ENCODE data around the gene ENTREP1. TPM values are rescaled to one million over a fixed set of nuclear protein-coding genes. Genes with fewer than 3 reads are reported as not detected.
A peak's percentile ranks its signal among the peaks of the same experiment; 100 is the strongest.
"Not testable (repeated sequence)": the region's sequence is repeated elsewhere in the genome, so short reads cannot be mapped to it uniquely, and the experiment has no call there.

The ENTREP1 gene, protein sequence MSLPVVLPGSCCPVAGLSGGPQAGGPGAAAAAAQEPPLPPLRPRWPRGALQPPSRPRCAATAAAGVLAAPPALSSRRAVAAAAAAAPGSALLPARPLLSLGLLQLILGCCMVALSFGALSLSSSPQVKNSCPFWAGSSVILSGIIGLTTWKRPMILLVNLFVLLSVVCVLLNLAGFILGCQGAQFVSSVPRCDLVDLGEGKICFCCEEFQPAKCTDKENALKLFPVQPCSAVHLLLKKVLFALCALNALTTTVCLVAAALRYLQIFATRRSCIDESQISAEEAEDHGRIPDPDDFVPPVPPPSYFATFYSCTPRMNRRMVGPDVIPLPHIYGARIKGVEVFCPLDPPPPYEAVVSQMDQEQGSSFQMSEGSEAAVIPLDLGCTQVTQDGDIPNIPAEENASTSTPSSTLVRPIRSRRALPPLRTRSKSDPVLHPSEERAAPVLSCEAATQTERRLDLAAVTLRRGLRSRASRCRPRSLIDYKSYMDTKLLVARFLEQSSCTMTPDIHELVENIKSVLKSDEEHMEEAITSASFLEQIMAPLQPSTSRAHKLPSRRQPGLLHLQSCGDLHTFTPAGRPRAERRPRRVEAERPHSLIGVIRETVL
- 0.09 TPM for polyA plus RNA-seq (2013, experiment 1 of 2; ENCODE audit: insufficient read length)
- 0.12 TPM for polyA plus RNA-seq (2013, experiment 2 of 2; ENCODE audit: insufficient read length)

DNA sequence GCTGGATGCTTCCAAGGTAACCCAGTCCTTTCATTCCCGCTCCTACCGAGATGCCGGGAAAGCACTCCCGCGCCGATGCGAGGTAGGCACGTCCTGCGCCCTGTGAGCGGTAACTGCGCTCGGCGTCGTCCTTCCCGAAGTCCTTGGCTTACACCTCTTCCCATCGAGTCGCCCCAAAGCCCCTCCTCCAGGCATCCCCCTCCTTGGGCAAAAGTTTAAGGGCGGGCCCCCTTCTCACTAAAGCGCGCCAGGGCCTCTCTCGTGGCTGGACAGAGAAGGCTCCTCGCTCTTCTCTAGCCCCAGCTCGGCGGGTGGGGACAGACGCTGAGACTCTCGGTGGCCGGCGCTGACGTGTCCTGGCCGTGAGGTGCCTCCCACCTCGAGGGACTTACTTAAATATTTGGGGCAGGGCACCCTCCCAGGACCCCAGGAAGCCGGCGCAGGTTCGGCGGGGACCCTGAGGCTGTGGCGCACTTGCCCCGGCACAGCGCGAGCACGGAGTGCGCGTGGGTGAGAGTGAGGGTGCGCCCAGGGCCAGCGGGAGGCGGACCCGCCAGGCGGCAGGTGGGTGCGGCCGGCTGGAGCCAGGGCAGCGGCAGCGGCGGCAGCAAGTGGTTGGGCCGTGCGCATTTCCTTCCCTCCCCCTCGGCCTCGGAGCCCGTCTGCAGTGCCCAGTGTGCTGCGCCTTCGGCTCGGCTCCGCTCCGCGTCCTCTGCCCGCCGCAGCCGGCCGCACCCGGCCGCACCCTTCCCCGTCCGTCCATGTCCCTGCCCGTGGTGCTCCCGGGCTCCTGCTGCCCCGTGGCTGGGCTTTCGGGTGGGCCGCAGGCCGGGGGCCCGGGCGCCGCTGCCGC is at the start of gene ENTREP1:
Gene ENTREP1 (plus strand): TSS at position 667 of the 853 bp plus-strand sequence. CDS start 95 bp downstream, at position 762.
- no peak for DNase-seq

GRCh38 chr9:69276775-69277174 is 48.2 kb upstream of the ENTREP1 start:
- DNase-seq: no peak

DNA sequence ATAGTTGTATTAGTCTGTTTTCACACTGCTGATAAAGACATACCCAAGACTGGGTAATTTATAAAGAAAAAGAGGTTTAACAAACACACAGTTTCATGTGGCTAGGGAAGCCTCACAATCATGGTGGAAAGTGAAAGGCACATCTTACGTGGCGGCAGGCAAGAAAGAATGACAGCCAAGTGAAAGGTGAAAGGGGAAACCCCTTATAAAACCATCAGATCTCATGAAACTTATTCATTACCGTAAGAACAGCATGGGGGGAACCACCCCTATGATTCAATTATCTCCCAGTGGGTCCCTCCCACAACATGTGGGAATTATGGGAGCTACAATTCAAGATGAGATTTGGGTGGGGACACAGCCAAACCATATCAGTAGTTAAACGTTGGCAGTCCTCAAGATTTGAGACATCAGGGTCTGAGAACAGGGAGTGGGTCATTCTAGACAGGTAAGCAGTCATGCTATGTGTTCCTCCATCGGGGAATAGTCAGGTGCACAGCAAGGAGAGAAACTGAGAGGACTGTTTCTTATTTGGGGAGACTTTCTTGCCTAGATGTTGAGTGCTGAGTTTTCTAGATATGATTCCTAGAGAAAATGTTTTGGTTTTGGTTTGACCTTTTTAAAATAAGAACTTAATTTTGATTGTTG is 45.8 kb upstream of the ENTREP1 start:
- DNase-seq: no peak

GRCh38 chr9:69279733-69280132 is 45.3 kb upstream of the ENTREP1 start:
- DNase-seq: no peak

DNA sequence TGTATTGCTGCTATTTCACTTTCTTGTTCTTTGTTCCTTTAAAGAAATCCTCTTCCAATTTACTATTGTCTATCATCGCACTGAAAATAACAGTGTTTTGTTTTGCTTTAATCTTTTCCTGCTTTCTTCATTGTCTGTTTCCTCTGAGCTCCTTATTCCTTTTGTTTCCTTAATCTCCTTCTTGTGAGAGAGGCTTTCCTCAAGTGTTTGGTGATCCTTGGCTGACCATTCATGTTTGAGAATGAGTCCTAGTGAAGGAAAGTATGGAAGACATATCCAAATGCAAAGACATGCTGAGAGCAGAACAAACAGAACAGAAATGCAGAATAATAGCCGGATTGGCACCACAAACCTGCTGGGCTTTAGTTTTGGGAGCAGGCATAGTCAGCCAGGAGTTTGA is 42.0 kb upstream of the ENTREP1 start:
- no peak for DNase-seq

DNA sequence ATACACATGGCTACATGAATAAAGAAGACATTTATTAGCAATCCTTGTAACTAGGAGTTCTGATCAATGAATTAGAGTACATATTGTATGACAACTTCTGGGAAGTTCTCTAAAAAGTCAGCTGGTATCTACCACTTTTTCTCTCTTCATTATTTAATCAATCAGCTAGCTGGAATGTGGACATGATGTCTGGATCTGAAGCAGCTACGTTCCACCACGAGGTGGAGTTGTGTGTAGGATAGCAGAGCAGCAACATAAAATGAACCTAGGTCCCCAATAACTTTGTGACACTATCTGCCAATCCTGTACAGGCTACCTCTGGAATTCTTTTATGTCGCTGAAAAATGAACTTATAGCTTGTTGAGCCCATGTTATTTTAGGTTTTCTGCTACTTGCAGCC is 32.9 kb upstream of the ENTREP1 start:
- no peak for DNase-seq

- DNase-seq: no peak
Measured at GRCh38 chr9:69293156-69293555, 31.9 kb upstream of the ENTREP1 start.

DNA sequence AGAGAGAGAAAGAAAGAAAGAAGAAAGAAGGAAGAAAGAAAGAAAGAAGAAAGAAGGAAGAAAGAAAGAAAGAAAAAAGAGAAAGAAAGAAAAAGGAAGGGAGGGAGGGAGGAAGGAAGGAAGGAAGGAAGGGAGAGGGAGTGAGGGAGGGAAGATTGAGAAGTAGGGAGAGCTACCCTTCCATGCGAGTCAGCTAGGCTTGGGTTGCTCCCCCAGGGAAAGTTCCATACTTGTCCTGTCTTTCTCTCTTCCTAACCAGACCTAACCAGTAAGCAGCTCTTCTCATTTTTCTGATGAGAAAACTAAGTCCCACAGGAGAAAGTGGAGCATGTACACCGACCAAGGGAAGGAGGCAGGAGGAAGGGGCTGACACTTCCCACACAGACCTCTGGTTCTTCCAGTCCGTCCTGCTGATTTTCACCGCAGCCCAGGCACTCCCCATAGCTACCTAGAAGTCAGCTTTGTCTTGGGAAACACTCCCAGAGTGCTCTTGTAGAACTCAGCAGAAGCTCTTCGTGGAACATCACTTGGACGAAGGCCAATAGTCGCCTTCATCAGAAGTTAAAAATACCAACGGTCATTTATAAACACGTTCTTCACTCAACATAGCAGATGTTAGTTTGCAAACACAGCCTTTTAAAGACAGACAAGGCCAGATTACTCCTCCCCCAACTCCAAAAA is 29.0 kb upstream of the ENTREP1 start:
- DNase-seq: no peak

DNA sequence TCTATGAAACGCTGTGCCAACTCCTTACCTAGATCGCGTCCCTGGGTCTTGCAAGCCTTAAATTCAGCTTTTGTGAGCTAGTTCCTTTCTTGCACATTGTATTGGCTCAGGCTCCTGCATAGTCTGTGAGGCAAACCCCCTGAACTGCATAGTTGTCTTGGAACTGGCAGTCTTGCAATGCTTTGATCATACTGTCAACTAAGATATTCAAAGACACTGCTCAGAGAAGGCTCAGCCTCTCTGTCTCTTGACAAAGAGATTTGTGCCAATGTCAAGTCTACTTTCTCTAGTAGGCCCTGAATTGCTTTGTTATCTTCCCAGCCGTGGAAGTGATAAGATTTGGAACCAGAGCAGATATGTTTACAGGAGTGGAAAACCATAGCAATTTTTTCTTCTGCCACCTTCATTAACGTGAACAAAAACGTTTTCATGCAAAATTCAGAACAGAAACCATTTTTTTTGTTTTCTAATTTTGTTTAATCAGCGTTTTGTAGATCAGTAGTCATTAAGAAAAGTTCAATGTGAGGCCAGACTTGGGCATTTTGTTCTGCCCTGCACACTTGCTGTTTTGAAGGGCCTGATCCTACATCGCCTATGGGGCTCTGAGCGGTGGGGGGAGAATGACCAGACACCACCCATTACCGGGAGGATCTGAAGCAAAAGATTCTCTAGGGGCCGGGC is 27.6 kb upstream of the ENTREP1 start:
- DNase-seq: no peak

DNA sequence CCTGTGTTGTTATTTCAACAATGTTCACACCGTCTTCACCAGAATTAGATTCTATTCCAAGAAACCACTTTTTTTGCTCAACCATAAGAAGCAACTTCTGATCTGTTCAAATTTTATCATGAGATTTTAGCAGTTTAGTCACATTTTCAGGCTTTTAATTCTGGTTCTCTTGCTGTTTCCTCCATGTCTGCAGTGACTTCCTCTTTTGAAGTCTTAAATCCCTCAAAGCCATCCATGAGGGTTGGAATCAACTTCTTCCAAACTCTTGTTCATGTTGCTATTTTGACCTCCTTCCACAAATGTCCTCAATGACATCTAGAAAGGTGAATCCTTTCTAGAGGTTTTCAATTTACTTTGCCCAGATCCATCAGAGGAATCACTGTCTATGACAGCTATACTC is 25.7 kb upstream of the ENTREP1 start:
- no peak for DNase-seq

DNA sequence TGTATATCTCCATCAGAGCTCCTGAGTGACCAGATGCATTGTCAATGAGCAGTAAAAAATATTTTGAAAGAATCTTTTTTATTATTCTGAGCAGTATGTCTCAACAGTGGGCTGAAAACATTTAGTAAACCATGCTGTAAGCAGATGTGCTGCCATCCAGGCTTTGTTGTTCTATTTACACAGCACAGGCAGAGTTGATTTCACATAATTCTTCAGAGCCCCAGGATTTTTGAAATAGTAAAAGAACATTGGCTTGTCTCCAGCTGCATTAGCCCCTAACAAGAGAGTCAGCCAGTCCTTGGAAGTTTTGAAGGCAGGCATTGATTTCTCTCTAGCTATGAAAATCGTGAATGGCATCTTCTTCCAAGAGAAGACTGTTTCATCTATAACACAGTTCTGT is 25.2 kb upstream of the ENTREP1 start:
- DNase-seq: no peak

DNA sequence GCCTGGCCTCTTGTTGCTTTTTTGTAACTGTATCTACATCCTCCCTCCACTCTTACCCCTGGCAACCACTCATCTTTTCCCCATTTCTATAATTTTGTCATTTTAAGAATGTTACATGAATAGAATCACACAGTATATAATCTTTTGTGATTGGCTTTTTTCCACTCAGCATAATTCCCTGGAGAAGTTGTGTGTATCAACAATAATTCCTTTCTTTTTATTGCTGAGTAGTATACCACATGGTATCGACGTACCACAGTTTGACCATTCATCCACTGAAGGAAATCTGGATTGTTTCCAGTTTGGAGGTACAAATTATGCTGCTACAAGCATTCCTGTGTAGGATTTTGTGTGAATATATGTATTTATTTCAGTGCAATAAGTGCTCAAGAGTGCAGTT is 21.7 kb upstream of the ENTREP1 start:
- no peak for DNase-seq

GRCh38 chr9:69306895-69307445 is 18.0 kb upstream of the ENTREP1 start:
- not testable (repeated sequence) for DNase-seq

GRCh38 chr9:69307446-69308205 is 17.4 kb upstream of the ENTREP1 start:
- peak; percentile 87 for DNase-seq

DNA sequence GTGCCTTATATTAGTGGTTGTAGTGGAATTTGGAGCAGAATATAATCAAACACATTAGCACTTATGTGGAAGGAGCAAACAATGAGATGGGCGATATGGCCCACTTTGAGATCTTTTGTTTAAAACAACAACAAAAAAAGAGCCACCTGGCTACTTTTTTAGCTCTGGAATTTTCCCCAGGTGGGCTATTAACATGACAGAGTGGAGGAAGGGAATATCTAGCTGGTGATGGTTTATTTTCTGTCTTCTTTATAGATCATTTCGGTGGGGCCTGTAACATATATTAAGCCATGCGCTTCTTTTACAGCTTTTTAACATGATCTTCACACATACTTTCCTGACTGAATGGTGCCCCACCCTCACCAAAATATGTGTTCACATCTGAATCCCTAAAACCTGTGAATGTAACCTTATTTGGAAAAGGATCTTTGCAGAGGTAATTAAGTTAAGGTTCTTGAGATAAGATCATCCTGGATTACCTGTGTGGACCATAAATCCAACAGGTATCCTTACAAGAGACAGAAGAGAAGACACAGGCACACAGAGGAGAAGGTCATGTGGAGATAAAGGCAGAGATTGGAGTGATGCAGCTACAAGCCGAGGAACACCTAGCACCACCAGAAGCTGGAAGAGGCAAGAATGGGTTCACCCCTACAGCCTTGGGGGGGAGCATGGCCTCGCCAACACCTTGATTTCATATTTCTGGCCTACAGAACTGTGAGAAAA is 16.6 kb upstream of the ENTREP1 start:
- DNase-seq: no peak

- DNase-seq: no peak
Measured at GRCh38 chr9:69313175-69313574, 11.8 kb upstream of the ENTREP1 start.

- DNase-seq: no peak
Measured at GRCh38 chr9:69314547-69314946, 10.5 kb upstream of the ENTREP1 start.

GRCh38 chr9:69317081-69317480 is 7.9 kb upstream of the ENTREP1 start:
- peak; percentile 44 for DNase-seq

GRCh38 chr9:69317894-69318293 is 7.1 kb upstream of the ENTREP1 start:
- no peak for DNase-seq

All from fibroblast of skin of abdomen (primary cell).